ENCODE results near the gene VSTM5.
"Not testable (repeated sequence)": the region's sequence is repeated elsewhere in the genome, so short reads cannot be mapped to it uniquely, and the experiment has no call there.

The VSTM5 gene

DNA sequence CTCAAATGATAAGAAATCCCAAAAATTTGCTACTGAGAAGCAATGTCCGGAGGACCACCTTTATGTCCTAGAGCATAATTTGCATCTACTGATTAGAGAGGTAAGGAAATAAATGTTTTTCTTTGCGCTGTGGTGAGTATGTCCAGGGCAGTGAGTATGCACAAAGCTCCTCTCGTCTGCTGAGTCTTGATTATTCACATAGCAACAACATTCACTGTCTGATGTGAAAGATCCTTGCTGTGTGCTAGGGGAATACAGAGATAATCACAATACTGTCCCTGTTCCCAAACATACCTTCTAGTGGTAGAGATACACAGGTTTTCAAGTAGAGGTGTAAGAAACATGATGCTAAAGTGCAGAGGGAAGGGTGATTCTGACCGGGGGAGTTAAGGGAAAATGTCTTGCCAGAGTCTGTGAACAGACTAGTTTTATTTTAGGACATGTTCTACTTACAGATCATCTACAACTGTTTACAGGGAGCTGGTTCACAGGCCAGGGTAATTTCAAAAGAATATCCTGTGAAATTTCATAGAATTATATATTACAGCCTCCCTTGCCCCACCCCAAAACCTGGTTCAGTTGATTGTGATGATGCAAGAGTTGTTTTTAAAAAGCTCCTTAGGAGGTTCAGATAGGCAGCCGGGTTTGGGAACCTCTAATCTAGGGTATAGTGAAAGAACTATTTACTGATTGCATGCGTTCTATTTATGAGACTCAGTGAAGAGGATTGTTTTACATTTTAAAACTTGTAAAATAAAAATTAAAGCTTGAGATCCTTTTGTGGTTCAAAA lies 53.8 kb downstream of the VSTM5 start:
- DNase-seq (ENCODE audit: low read depth), result no peak

GRCh38 chr11:93791493-93791892 lies 58.9 kb downstream of the VSTM5 start:
- no peak for DNase-seq (ENCODE audit: low read depth)

- DNase-seq (ENCODE audit: low read depth), result no peak
These were observed 65.5 kb downstream of the VSTM5 start for GRCh38 chr11:93784935-93785360.

DNA sequence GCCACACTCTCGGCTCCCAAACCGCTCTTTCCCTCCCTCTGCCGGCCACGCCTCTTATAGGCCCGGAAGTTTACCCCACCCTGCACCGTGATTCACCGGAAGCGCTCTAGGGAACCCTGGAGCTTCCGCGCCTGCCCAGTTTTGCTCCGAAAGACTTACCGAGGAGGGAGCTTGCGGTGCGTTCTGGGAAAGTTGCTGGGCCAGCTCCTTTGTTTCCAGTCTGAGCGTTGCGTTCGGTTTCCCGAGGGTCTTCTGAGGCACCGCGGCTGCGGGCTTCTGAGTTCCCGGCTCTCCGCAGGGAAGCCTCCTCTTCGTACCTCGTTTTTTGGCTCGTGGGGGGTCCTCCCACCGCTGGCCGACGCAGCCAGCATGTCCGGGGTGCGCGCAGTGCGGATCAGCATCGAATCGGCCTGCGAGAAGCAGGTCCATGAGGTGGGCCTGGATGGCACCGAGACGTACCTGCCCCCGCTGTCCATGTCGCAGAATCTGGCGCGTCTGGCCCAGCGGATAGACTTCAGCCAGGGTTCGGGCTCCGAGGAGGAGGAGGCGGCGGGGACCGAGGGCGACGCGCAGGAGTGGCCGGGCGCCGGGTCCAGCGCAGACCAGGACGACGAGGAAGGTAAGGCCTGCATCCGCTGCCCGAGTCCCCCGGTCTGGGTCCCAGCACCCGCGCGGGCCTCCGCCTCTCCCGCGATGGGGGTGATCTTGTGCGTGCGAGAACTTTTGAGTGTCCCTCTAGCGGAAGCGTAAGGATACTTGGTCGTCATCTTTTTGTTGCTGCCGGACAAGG lies 66.1 kb downstream of the VSTM5 start, which contains the start of gene MED17:
Gene MED17, plus strand, starts transcription at position 138 of the 790 bp plus-strand sequence. Its CDS starts 232 bp downstream, at position 370.
- peak; percentile 74 for DNase-seq (ENCODE audit: low read depth)

GRCh38 chr11:93783765-93784144 lies 66.7 kb downstream of the VSTM5 start:
- DNase-seq (ENCODE audit: low read depth), result no peak

- no peak for DNase-seq (ENCODE audit: low read depth)
These were observed 67.1 kb downstream of the VSTM5 start for GRCh38 chr11:93783362-93783761.

GRCh38 chr11:93775289-93775688 lies 75.1 kb downstream of the VSTM5 start:
- no peak for DNase-seq (ENCODE audit: low read depth)

GRCh38 chr11:93774560-93774959 lies 75.9 kb downstream of the VSTM5 start:
- not testable (repeated sequence) for DNase-seq (ENCODE audit: low read depth)

- no peak for DNase-seq (ENCODE audit: low read depth)
These were observed 76.7 kb downstream of the VSTM5 start for GRCh38 chr11:93773601-93774200.

DNA sequence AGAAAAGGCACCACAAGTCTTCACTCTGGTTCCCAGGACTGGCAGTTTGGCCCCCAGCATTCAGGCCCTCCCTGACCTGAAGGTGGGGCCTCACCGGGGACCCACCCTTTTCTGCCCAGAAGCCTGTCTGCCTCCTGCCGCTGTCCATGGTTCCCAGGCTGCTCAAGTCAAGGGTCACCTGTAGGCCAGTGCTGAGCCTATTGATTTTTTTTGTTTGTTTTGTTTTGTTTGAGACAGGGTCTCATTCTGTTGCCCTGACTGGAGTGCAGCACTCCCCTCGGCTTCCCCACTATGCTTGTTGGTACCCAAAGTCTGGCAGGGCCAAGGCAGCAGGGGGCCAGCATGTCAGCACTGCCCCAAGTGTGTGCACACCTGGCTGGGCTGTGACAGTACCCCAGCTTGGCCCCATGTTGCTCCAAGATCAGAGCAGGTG lies 77.4 kb downstream of the VSTM5 start:
- DNase-seq (ENCODE audit: low read depth), result no peak

GRCh38 chr11:93772123-93772522 lies 78.3 kb downstream of the VSTM5 start:
- no peak for DNase-seq (ENCODE audit: low read depth)

GRCh38 chr11:93770160-93770559 lies 80.3 kb downstream of the VSTM5 start:
- no peak for DNase-seq (ENCODE audit: low read depth)

Measured in stimulated activated CD8-positive, alpha-beta memory T cell treated with anti-CD3 and anti-CD28 coated beads, Interleukin-15, amount 100 ng/mL, for 24 hours (primary cell).